ENCODE measurements around the gene PAGE2. TPM values are rescaled to one million over a fixed set of nuclear protein-coding genes. Genes with fewer than 3 reads are reported as not detected.

The PAGE2 gene
- total and polyA plus RNA-seq, 2 of the 13 experiments (the other 11 are each of a cell fraction or from before 2014, with no cell fraction given) = not detected

DNA sequence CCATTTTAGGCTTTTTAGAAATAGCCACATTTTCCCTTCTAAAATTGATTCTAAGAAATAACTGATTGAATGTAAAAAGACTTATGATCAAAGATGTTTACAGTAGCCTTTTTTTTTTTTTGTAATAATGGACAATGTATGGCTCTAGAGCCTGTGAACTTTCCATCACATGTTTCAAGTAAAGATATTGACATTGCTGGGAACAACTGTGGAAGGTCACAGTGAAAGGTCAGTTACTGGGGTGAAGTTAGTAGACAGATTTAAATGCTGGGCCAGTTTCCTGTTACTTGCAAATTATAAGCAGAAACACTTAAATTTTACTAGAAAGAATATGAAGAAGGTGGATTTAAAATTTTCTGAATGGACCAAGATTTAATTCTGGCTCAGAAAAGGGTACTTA is 18.4 kb downstream of the PAGE2 start:
- Histone ChIP-seq H3K27ac (ENCODE audit: extremely low read length, insufficient read depth, low read length) (no peak overlapping the region), H3K4me2 (ENCODE audit: low read depth, low read length) (no peak overlapping the region), H3K4me3 (replicated peaks in 1 of 3; ENCODE audit: insufficient read depth in 1 of 3, low read depth in 2 of 3, low read length in 3 of 3) (no peak overlapping the region), H3K9ac (ENCODE audit: insufficient read depth, low read depth, low read length) (no peak overlapping the region), H3K79me2 (ENCODE audit: insufficient read depth, low read length) (no peaks in the 10 kb centered on the region), H3K9me3 (ENCODE audit: low read length) (no peaks in the 10 kb centered on the region), H2AFZ (ENCODE audit: low read length) (no peak overlapping the region), H3K27me3 (ENCODE audit: control insufficient read depth in 1 of 2, insufficient read depth in 2 of 2, low read length in 2 of 2) (no peaks in the 10 kb centered on the region), H3K4me1 (ENCODE audit: insufficient read depth, low read length) (peaks cover 40% of the 10 kb centered on the region), H4K20me1 (ENCODE audit: insufficient read depth, low read length) (no peaks in the 10 kb centered on the region), H3K36me3 (replicated peaks in 1 of 2; ENCODE audit: control insufficient read depth in 1 of 2, insufficient read depth in 2 of 2, low read length in 2 of 2) (no peaks in the 10 kb centered on the region)
- in situ Hi-C loops (cut with HindIII; ENCODE audit: extremely low pct_ligation_motif_present, low pct_unique_long_range_greater_than_20kb) = no loop called here
- BruUV-seq (replicated peaks) = no TSS peak
- ATAC-seq (no peak), DNase-seq (ENCODE audit: low spot score) (peak; percentile 13), FAIRE-seq (no peak)
- CTCF ChIA-PET (ENCODE audit: low intra/inter-chr PET ratio, low total read pairs) = no interaction called here
- POLR2A ChIA-PET = no interaction called here
- intact Hi-C loops (cut with micrococcal nuclease; ENCODE audit: unreplicated experiment) = no loop called here
- TF ChIP-seq FOXA3 (CRISPR knock-in tag; IDR thresholded peaks at IDR 0.05) (peak; percentile 47), MAFK (conservative IDR thresholded peaks at IDR 0.05 in 1 of 2, IDR thresholded peaks at IDR 0.05 in 1 of 2; ENCODE audit: low read length in 2 of 2) (no peak), MXI1 (IDR thresholded peaks at IDR 0.05; ENCODE audit: borderline replicate concordance, low read depth, low read length) (no peak), SOX13 (IDR thresholded peaks at IDR 0.05) (no peak), SOX13 (CRISPR knock-in tag; conservative IDR thresholded peaks at IDR 0.05 in 1 of 2, IDR thresholded peaks at IDR 0.05 in 1 of 2) (peak in 1 of 2 experiments; percentile 56; a peak in 2 of 4 replicates), RARA (CRISPR knock-in tag; IDR thresholded peaks at IDR 0.05) (peak; percentile 70), ZNF10 (CRISPR knock-in tag; IDR thresholded peaks at IDR 0.05; ENCODE audit: borderline replicate concordance, low read depth) (no peak), NFIC (IDR thresholded peaks at IDR 0.05; ENCODE audit: low read length) (no peak), NR2F6 (IDR thresholded peaks at IDR 0.05) (peak; percentile 80), NR2F6 (CRISPR knock-in tag; IDR thresholded peaks at IDR 0.05) (no peak), FOSL2 (CRISPR knock-in tag; IDR thresholded peaks at IDR 0.05) (no peak), TRIM24 (CRISPR knock-in tag; IDR thresholded peaks at IDR 0.05) (no peak), BCL6 (CRISPR knock-in tag; IDR thresholded peaks at IDR 0.05) (peak; percentile 35; the same call in 1 of the 2 replicates), NFE2L2 (IDR thresholded peaks at IDR 0.05; ENCODE audit: low read length) (no peak), SP140L (CRISPR knock-in tag; IDR thresholded peaks at IDR 0.05; ENCODE audit: borderline replicate concordance) (no peak)
- TF ChIP-seq, protein P1, sequence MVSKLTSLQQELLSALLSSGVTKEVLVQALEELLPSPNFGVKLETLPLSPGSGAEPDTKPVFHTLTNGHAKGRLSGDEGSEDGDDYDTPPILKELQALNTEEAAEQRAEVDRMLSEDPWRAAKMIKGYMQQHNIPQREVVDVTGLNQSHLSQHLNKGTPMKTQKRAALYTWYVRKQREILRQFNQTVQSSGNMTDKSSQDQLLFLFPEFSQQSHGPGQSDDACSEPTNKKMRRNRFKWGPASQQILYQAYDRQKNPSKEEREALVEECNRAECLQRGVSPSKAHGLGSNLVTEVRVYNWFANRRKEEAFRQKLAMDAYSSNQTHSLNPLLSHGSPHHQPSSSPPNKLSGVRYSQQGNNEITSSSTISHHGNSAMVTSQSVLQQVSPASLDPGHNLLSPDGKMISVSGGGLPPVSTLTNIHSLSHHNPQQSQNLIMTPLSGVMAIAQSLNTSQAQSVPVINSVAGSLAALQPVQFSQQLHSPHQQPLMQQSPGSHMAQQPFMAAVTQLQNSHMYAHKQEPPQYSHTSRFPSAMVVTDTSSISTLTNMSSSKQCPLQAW (CRISPR knock-in tag; IDR thresholded peaks at IDR 0.05) = no peak
- TF ChIP-seq, protein P2, sequence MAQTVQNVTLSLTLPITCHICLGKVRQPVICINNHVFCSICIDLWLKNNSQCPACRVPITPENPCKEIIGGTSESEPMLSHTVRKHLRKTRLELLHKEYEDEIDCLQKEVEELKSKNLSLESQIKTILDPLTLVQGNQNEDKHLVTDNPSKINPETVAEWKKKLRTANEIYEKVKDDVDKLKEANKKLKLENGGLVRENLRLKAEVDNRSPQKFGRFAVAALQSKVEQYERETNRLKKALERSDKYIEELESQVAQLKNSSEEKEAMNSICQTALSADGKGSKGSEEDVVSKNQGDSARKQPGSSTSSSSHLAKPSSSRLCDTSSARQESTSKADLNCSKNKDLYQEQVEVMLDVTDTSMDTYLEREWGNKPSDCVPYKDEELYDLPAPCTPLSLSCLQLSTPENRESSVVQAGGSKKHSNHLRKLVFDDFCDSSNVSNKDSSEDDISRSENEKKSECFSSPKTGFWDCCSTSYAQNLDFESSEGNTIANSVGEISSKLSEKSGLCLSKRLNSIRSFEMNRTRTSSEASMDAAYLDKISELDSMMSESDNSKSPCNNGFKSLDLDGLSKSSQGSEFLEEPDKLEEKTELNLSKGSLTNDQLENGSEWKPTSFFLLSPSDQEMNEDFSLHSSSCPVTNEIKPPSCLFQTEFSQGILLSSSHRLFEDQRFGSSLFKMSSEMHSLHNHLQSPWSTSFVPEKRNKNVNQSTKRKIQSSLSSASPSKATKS (CRISPR knock-in tag; IDR thresholded peaks at IDR 0.05) = no peak
- TF ChIP-seq, protein P3, sequence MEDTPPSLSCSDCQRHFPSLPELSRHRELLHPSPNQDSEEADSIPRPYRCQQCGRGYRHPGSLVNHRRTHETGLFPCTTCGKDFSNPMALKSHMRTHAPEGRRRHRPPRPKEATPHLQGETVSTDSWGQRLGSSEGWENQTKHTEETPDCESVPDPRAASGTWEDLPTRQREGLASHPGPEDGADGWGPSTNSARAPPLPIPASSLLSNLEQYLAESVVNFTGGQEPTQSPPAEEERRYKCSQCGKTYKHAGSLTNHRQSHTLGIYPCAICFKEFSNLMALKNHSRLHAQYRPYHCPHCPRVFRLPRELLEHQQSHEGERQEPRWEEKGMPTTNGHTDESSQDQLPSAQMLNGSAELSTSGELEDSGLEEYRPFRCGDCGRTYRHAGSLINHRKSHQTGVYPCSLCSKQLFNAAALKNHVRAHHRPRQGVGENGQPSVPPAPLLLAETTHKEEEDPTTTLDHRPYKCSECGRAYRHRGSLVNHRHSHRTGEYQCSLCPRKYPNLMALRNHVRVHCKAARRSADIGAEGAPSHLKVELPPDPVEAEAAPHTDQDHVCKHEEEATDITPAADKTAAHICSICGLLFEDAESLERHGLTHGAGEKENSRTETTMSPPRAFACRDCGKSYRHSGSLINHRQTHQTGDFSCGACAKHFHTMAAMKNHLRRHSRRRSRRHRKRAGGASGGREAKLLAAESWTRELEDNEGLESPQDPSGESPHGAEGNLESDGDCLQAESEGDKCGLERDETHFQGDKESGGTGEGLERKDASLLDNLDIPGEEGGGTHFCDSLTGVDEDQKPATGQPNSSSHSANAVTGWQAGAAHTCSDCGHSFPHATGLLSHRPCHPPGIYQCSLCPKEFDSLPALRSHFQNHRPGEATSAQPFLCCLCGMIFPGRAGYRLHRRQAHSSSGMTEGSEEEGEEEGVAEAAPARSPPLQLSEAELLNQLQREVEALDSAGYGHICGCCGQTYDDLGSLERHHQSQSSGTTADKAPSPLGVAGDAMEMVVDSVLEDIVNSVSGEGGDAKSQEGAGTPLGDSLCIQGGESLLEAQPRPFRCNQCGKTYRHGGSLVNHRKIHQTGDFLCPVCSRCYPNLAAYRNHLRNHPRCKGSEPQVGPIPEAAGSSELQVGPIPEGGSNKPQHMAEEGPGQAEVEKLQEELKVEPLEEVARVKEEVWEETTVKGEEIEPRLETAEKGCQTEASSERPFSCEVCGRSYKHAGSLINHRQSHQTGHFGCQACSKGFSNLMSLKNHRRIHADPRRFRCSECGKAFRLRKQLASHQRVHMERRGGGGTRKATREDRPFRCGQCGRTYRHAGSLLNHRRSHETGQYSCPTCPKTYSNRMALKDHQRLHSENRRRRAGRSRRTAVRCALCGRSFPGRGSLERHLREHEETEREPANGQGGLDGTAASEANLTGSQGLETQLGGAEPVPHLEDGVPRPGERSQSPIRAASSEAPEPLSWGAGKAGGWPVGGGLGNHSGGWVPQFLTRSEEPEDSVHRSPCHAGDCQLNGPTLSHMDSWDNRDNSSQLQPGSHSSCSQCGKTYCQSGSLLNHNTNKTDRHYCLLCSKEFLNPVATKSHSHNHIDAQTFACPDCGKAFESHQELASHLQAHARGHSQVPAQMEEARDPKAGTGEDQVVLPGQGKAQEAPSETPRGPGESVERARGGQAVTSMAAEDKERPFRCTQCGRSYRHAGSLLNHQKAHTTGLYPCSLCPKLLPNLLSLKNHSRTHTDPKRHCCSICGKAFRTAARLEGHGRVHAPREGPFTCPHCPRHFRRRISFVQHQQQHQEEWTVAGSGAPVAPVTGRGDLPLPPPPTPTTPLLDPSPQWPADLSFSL (CRISPR knock-in tag; IDR thresholded peaks at IDR 0.05) = no peak
